Muscle layer of duodenum (tissue), 2 donors: ENCODE results near the gene PXMP4.

Experiments
- H3K27ac ChIP-seq: one replicate; pipeline ENCODE4 v1.7.0; 2013; ENCODE audit warnings: mild to moderate bottlenecking, low read length
- H3K27me3 ChIP-seq: one replicate; pipeline ENCODE4 v1.7.0; 2013; ENCODE audit warnings: low read depth, mild to moderate bottlenecking, control low read depth, low read length
- H3K36me3 ChIP-seq, 2 donors: one replicate each; pipeline ENCODE4 v1.7.0; 2013; ENCODE audit warnings: low read length in 2 of 2, control low read depth in 1 of 2, mild to moderate bottlenecking in 1 of 2; ENCODE audit not compliant: insufficient read depth in 2 of 2, control insufficient read depth in 1 of 2
- H3K4me1 ChIP-seq, 2 donors: one replicate each; pipeline ENCODE4 v1.7.0; 2013; ENCODE audit warnings: low read length in 2 of 2, mild to moderate bottlenecking in 2 of 2, control low read depth in 1 of 2, moderate library complexity in 1 of 2; ENCODE audit not compliant: insufficient read depth in 2 of 2, control insufficient read depth in 1 of 2
- H3K4me3 ChIP-seq, 2 donors: one replicate each; pipeline ENCODE4 v1.7.0; 2013; ENCODE audit warnings: low read length in 2 of 2, low read depth in 1 of 2, mild to moderate bottlenecking in 1 of 2
- H3K9me3 ChIP-seq, 2 donors: one replicate each; pipeline ENCODE4 v1.7.0; 2013; ENCODE audit warnings: low read length in 2 of 2, control low read depth in 1 of 2, mild to moderate bottlenecking in 1 of 2; ENCODE audit not compliant: control insufficient read depth in 1 of 2
- donor health status: healthy.

PXMP4 gene

GRCh38 chr20:33664085-33664761 is 55.9 kb downstream of the PXMP4 start:
- H3K27ac ChIP-seq, result peak overlapping the region; percentile 77
- H3K4me1 ChIP-seq, result peaks cover 11 to 42% of the 10 kb centered on the region in 2 donors
- no peaks in the 10 kb centered on the region for H3K27me3 ChIP-seq
- H3K36me3 ChIP-seq, result peaks cover 0 to 14% of the 10 kb centered on the region in 2 donors
- no peaks in the 10 kb centered on the region for H3K9me3 ChIP-seq
- peak overlapping the region; percentile 78 to 93 for H3K4me3 ChIP-seq

- Histone ChIP-seq H3K27ac (peak overlapping the region; percentile 77), H3K4me3 (peak overlapping the region; percentile 78 to 93), H3K4me1 (peaks cover 11 to 42% of the 10 kb centered on the region in 2 donors), H3K27me3 (no peaks in the 10 kb centered on the region), H3K36me3 (peaks cover 0 to 22% of the 10 kb centered on the region in 2 donors), H3K9me3 (no peaks in the 10 kb centered on the region)
Measured at GRCh38 chr20:33663161-33664084, 56.7 kb downstream of the PXMP4 start.

DNA sequence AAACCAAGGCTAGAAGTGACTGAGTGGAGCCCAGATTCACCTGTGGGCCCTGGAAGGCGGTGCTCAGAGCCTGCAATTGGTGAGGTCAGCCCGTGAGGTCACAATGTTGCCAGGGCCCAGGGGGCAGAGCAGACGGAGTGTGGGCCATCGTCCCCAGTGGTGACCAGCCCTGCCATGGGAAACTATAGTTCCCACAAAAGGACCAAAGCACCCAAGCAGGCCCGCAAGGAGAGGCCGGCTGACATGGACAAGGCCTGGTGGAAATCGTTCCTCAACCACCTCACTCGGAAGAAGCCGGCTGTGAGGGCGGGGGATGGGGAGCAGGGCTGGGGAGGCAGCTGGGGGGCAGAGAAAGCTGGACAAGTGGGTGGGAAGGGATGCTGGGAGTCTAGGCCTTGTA is 57.9 kb downstream of the PXMP4 start, which contains the start of gene C20orf144:
TSS of gene C20orf144 (plus strand) at position 156 of the 400 bp plus-strand sequence. CDS start at position 175, 19 bp downstream.
- H3K4me3 ChIP-seq, result peak within 1 kb of the TSS; percentile 78 to 93
- no peaks in the 10 kb centered on the region for H3K9me3 ChIP-seq
- H3K36me3 ChIP-seq, result peaks cover 0 to 31% of the 10 kb centered on the region in 2 donors
- peaks cover 11 to 30% of the 10 kb centered on the region in 2 donors for H3K4me1 ChIP-seq
- peak within 1 kb of the TSS; percentile 60 for H3K27ac ChIP-seq
- H3K27me3 ChIP-seq, result no peaks in the 10 kb centered on the region

DNA sequence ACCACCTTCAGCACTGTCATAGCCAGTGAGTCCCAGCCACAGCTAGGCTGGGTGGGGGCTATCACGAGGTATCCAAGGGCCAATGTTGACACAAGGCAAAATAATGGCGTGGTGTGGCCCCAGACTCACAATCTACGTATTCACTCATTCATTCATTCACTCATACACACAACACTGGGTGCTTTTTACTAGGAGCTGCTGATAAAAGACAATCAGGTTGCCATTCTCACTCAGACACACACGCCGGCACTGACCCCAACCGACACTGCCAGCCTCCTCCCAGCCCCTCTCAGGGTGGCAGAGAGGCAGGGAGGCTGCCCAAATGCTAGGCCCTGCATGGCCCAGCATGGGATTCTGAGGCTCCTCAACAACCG is 59.4 kb downstream of the PXMP4 start:
- peaks cover 6 to 19% of the 10 kb centered on the region in 2 donors for H3K4me1 ChIP-seq
- H3K9me3 ChIP-seq, result no peaks in the 10 kb centered on the region
- no peak overlapping the region for H3K27ac ChIP-seq
- no peak overlapping the region for H3K4me3 ChIP-seq
- no peaks in the 10 kb centered on the region for H3K27me3 ChIP-seq
- peaks cover 0 to 31% of the 10 kb centered on the region in 2 donors for H3K36me3 ChIP-seq

GRCh38 chr20:33660035-33660684 is 60.0 kb downstream of the PXMP4 start:
- H3K4me3 ChIP-seq, result no peak overlapping the region
- no peaks in the 10 kb centered on the region for H3K27me3 ChIP-seq
- H3K9me3 ChIP-seq, result no peaks in the 10 kb centered on the region
- peaks cover 6 to 19% of the 10 kb centered on the region in 2 donors for H3K4me1 ChIP-seq
- no peak overlapping the region for H3K27ac ChIP-seq
- peaks cover 0 to 31% of the 10 kb centered on the region in 2 donors for H3K36me3 ChIP-seq

GRCh38 chr20:33659341-33660034 is 60.6 kb downstream of the PXMP4 start:
- no peaks in the 10 kb centered on the region for H3K9me3 ChIP-seq
- H3K4me3 ChIP-seq, result no peak overlapping the region
- H3K27me3 ChIP-seq, result no peaks in the 10 kb centered on the region
- H3K36me3 ChIP-seq, result peaks cover 0 to 31% of the 10 kb centered on the region in 2 donors
- H3K27ac ChIP-seq, result no peak overlapping the region
- H3K4me1 ChIP-seq, result peaks cover 6 to 15% of the 10 kb centered on the region in 2 donors

- Histone ChIP-seq H3K4me3 (no peak overlapping the region), H3K4me1 (peaks cover 2 to 9% of the 10 kb centered on the region in 2 donors), H3K36me3 (peaks cover 0 to 31% of the 10 kb centered on the region in 2 donors), H3K27ac (no peak overlapping the region), H3K27me3 (no peaks in the 10 kb centered on the region), H3K9me3 (no peaks in the 10 kb centered on the region)
Measured at GRCh38 chr20:33658929-33659328, 61.2 kb downstream of the PXMP4 start.

DNA sequence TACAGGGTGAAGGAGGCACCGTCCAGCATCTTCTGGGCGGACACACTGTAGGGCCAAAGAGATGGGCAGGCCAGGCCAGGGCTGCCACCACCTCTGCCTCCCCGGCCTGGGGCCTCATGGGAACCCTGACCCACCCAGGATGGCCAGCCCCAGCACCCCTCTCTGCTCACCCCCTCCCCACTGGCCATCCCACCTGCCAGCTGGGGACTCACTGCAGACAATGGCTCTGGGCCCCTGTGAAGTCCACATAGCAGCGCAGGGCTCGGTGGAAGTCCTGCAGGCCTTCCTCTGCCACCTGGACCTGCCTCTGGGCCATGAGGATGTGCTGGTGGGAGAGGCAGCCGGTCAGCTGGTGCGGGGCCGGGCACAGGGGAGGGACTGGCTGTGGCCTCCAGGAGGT is 61.6 kb downstream of the PXMP4 start:
- H3K36me3 ChIP-seq, result peaks cover 0 to 31% of the 10 kb centered on the region in 2 donors
- H3K4me1 ChIP-seq, result peaks cover 5 to 11% of the 10 kb centered on the region in 2 donors
- H3K27ac ChIP-seq, result no peak overlapping the region
- no peak overlapping the region for H3K4me3 ChIP-seq
- no peaks in the 10 kb centered on the region for H3K27me3 ChIP-seq
- H3K9me3 ChIP-seq, result no peaks in the 10 kb centered on the region

- Histone ChIP-seq H3K27me3 (no peaks in the 10 kb centered on the region), H3K4me3 (no peak overlapping the region), H3K27ac (no peak overlapping the region), H3K4me1 (peaks cover 7 to 13% of the 10 kb centered on the region in 2 donors), H3K9me3 (no peaks in the 10 kb centered on the region), H3K36me3 (peaks cover 0 to 31% of the 10 kb centered on the region in 2 donors)
Measured at GRCh38 chr20:33657704-33658095, 62.4 kb downstream of the PXMP4 start.

DNA sequence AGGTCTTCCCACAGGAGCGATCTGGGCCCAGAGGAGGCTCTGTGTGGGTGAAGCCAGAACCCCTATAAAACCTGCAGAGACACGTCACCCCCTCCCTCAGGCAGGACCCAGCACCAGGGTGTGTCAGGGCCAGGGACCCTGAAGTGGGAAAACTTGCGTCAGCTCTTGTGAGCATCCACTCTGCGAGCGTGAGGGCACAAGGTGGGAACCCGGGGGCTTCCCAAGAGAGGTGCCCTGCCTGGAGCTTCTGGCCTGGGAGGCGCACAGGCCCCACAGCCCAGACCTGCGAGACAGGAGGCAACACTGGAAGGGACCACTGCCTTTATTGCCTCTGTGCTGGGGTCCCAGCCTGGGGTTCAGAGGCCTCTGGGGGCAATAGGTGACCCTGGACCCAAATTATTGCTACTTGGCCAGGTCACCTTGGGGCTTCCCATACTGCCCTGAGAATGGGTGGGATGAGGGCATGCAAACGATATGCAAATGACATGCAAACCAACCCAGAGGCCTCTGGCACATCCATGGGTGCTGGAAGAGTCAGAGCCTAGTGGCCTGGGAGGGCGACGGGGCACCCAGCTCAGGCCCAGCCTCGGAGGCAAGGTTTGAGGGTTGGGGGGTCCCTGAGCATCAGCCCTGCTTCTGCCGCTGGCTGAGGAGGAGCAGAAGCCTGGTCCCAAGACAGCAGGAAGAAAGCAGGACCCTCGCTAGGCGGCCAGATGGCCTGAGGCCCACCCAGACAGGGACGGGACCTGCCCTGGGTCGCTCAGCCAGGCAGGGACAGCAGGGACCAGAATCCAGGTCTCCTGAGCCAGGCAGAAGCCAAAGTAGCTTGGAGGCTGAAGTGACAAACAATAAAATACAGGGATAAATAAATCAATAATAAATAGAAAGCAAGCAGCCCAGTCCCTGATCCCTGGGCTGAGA is 63.1 kb downstream of the PXMP4 start:
- H3K27ac ChIP-seq, result no peak overlapping the region
- H3K27me3 ChIP-seq, result no peaks in the 10 kb centered on the region
- H3K36me3 ChIP-seq, result peaks cover 0 to 31% of the 10 kb centered on the region in 2 donors
- H3K9me3 ChIP-seq, result no peaks in the 10 kb centered on the region
- no peak overlapping the region for H3K4me3 ChIP-seq
- peaks cover 7 to 10% of the 10 kb centered on the region in 2 donors for H3K4me1 ChIP-seq
